Vagina (tissue), 2 donors: ENCODE results near the gene DOCK8.

Experiments used
- CTCF ChIP-seq, 3 experiments: fragments of 450-650 bp in 2 of 3; fragments of 200-600 bp in 1 of 3; sonication (generic) in 1 of 3; IDR thresholded peaks; one replicate each; pipeline ENCODE4 v1.5.1; 2017 to 2019; ENCODE audit warnings: antibody characterized with exemption in 3 of 3, mild to moderate bottlenecking in 2 of 3, moderate library complexity in 2 of 3
- POLR2AphosphoS5 ChIP-seq, 2 donors: sonication (generic); formaldehyde crosslinking; IDR thresholded peaks; one replicate each; pipeline ENCODE4 v1.9.0; 2017; ENCODE audit warnings: antibody characterized with exemption in 2 of 2, mild to moderate bottlenecking in 2 of 2, low read depth in 1 of 2; ENCODE audit not compliant: insufficient read depth in 1 of 2

DNA sequence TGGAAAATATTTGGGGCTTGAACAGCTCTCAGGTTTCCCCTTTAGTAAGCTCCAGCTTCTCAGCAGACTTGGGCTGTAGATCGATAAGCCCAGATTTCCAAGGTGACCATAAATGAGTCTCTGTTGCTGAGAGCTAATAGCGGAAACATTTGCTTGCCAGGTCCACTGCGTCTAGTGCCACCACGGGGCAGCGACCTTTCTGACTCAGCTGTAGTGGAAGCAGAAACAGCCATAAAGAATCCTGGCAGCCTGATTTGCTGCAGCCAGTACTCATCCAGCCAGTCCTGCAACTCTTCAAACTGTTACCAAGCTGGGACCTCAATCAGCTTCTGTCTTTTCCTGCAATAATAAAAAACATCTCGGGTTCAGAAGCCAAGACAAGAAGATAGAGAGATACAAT, 241.7 kb downstream of the DOCK8 start:
- TF ChIP-seq CTCF (IDR thresholded peaks at IDR 0.05) (no peak), POLR2AphosphoS5 (IDR thresholded peaks at IDR 0.05; ENCODE audit: insufficient read depth in 1 of 2, low read depth in 1 of 2) (peak in 1 of 2 donors; percentile 22)
